GF-D8 (cell line): ENCODE measurements around the gene RAB8A.
"Not testable (repeated sequence)": the region's sequence is repeated elsewhere in the genome, so short reads cannot be mapped to it uniquely, and the experiment has no call there.

Experiments
- DNase-seq: peaks from one replicate; lab custom pipeline; 2025; lab: John Stamatoyannopoulos, UW

RAB8A gene

GRCh38 chr19:16112778-16113177, 1.1 kb downstream of the RAB8A start:
- peak; percentile 27 for DNase-seq

- peak; percentile 33 for DNase-seq
These were observed 2.0 kb downstream of the RAB8A start for GRCh38 chr19:16113727-16114126.

- no peak for DNase-seq
These were observed 3.8 kb downstream of the RAB8A start for GRCh38 chr19:16115301-16116039.

GRCh38 chr19:16116067-16116466, 4.4 kb downstream of the RAB8A start:
- DNase-seq: no peak

- no peak for DNase-seq
These were observed 5.9 kb downstream of the RAB8A start for GRCh38 chr19:16117594-16118033.

- peak; percentile 92 for DNase-seq
These were observed 6.9 kb downstream of the RAB8A start for GRCh38 chr19:16118489-16119033.

- not testable (repeated sequence) for DNase-seq
These were observed 7.6 kb downstream of the RAB8A start for GRCh38 chr19:16119075-16119857.

- DNase-seq: no peak
These were observed 9.5 kb downstream of the RAB8A start for GRCh38 chr19:16121141-16121540.

GRCh38 chr19:16121967-16122366, 10.3 kb downstream of the RAB8A start:
- DNase-seq: no peak

GRCh38 chr19:16124953-16125352, 13.3 kb downstream of the RAB8A start:
- no peak for DNase-seq

GRCh38 chr19:16125737-16126495, 14.2 kb downstream of the RAB8A start:
- no peak for DNase-seq

GRCh38 chr19:16127080-16127479, 15.4 kb downstream of the RAB8A start:
- no peak for DNase-seq

- no peak for DNase-seq
These were observed 16.2 kb downstream of the RAB8A start for GRCh38 chr19:16127776-16128371.

GRCh38 chr19:16131648-16132047, 20.0 kb downstream of the RAB8A start:
- no peak for DNase-seq

- DNase-seq: no peak
These were observed 22.1 kb downstream of the RAB8A start for GRCh38 chr19:16133818-16134217.

- DNase-seq: no peak
These were observed 22.8 kb downstream of the RAB8A start for GRCh38 chr19:16134510-16134909.

- no peak for DNase-seq
These were observed 23.9 kb downstream of the RAB8A start for GRCh38 chr19:16135430-16136127.

GRCh38 chr19:16136185-16136999, 24.7 kb downstream of the RAB8A start:
- no peak for DNase-seq

- peak; percentile 97 for DNase-seq
These were observed 28.1 kb downstream of the RAB8A start for GRCh38 chr19:16139752-16140151.

GRCh38 chr19:16141043-16141442, 29.4 kb downstream of the RAB8A start:
- peak; percentile 96 for DNase-seq
